HEK293 (cell line): Measurements from ENCODE around the gene RITA1.

ENCODE experiments used
- EGR2 ChIP-seq: fragments of 450-650 bp; formaldehyde crosslinking; IDR thresholded peaks from 2 replicates; pipeline ENCODE4 v1.5.1; 2016; ENCODE audit warnings: low read depth, missing biosample characterization, missing genetic modification characterization
- GFI1B ChIP-seq: fragments of 450-650 bp; formaldehyde crosslinking; IDR thresholded peaks from 2 replicates; pipeline ENCODE4 v1.5.1; 2016; ENCODE audit warnings: missing biosample characterization, missing genetic modification characterization
- HOXA7 ChIP-seq: sonication (generic); formaldehyde crosslinking; IDR thresholded peaks from 2 replicates; pipeline ENCODE4 v1.8.1; 2022; ENCODE audit warnings: missing genetic modification reagents, borderline replicate concordance
- SALL2 ChIP-seq: fragments of 450-650 bp; formaldehyde crosslinking; IDR thresholded peaks from 2 replicates; pipeline ENCODE4 v1.5.0; 2017; ENCODE audit warnings: missing biosample characterization, mild to moderate bottlenecking, missing genetic modification characterization, borderline replicate concordance
- SETDB1 ChIP-seq: IDR thresholded peaks from one replicate; pipeline ENCODE4 v1.6.1; 2017; ENCODE audit warnings: mild to moderate bottlenecking, low read length, moderate library complexity, mixed read lengths; ENCODE audit not compliant: insufficient read length
- SP3 ChIP-seq: fragments of 450-650 bp; formaldehyde crosslinking; IDR thresholded peaks from 2 replicates; pipeline ENCODE4 v1.5.1; 2016; ENCODE audit warnings: missing biosample characterization, missing genetic modification characterization
- TCF7L2 ChIP-seq: IDR thresholded peaks from 2 replicates; pipeline ENCODE4 v1.6.1; 2011; ENCODE audit warnings: low read depth, mild to moderate bottlenecking, inconsistent platforms, low read length, moderate library complexity, borderline replicate concordance
- TRIM28 ChIP-seq: IDR thresholded peaks from 2 replicates; pipeline ENCODE4 v1.6.1; 2011; ENCODE audit warnings: low read length, control low read depth, borderline replicate concordance
- ZBTB10 ChIP-seq: fragments of 450-650 bp; formaldehyde crosslinking; IDR thresholded peaks from 2 replicates; pipeline ENCODE4 v1.5.1; 2016; ENCODE audit warnings: missing biosample characterization, missing genetic modification characterization
- ZBTB48 ChIP-seq: fragments of 450-650 bp; formaldehyde crosslinking; IDR thresholded peaks from 2 replicates; pipeline ENCODE4 v1.5.1; 2016; ENCODE audit warnings: missing biosample characterization, missing genetic modification characterization
- ZBTB6 ChIP-seq: fragments of 450-650 bp; formaldehyde crosslinking; IDR thresholded peaks from 2 replicates; pipeline ENCODE4 v1.5.1; 2017; ENCODE audit warnings: missing biosample characterization, missing genetic modification characterization
- ZBTB8A ChIP-seq: fragments of 450-650 bp; formaldehyde crosslinking; IDR thresholded peaks from 2 replicates; pipeline ENCODE4 v1.5.1; 2016; ENCODE audit warnings: missing biosample characterization, missing genetic modification characterization
- ZNF148 ChIP-seq: fragments of 450-650 bp; formaldehyde crosslinking; IDR thresholded peaks from 2 replicates; pipeline ENCODE4 v1.5.0; 2017; ENCODE audit warnings: missing biosample characterization, missing genetic modification characterization, borderline replicate concordance
- ZNF211 ChIP-seq: fragments of 450-650 bp; formaldehyde crosslinking; IDR thresholded peaks from 2 replicates; pipeline ENCODE4 v1.5.1; 2016; ENCODE audit warnings: low read depth, missing biosample characterization, missing genetic modification characterization
- ZNF214 ChIP-seq: fragments of 450-650 bp; formaldehyde crosslinking; IDR thresholded peaks from 2 replicates; pipeline ENCODE4 v1.5.1; 2017; ENCODE audit warnings: missing biosample characterization, mild to moderate bottlenecking, missing genetic modification characterization, borderline replicate concordance
- ZNF223 ChIP-seq: fragments of 450-650 bp; formaldehyde crosslinking; IDR thresholded peaks from 2 replicates; pipeline ENCODE4 v1.5.1; 2016; ENCODE audit warnings: missing biosample characterization, missing genetic modification characterization
- ZNF23 ChIP-seq: fragments of 450-650 bp; formaldehyde crosslinking; IDR thresholded peaks from 2 replicates; pipeline ENCODE4 v1.5.1; 2016; ENCODE audit warnings: missing biosample characterization, missing genetic modification characterization, borderline replicate concordance
- ZNF501 ChIP-seq: fragments of 450-650 bp; formaldehyde crosslinking; IDR thresholded peaks from 2 replicates; pipeline ENCODE4 v1.5.1; 2016; ENCODE audit warnings: missing biosample characterization, missing genetic modification characterization
- ZNF514 ChIP-seq: fragments of 450-650 bp; formaldehyde crosslinking; IDR thresholded peaks from 2 replicates; pipeline ENCODE4 v1.5.1; 2016; ENCODE audit warnings: missing biosample characterization, missing genetic modification characterization
- ZNF518A ChIP-seq: fragments of 450-650 bp; formaldehyde crosslinking; conservative IDR thresholded peaks from 2 replicates; pipeline ENCODE4 v1.5.1; 2016; ENCODE audit warnings: low read depth, missing biosample characterization, missing genetic modification characterization
- ZNF558 ChIP-seq: fragments of 450-650 bp; formaldehyde crosslinking; IDR thresholded peaks from 2 replicates; pipeline ENCODE4 v1.5.1; 2016; ENCODE audit warnings: missing biosample characterization, missing genetic modification characterization
- ZNF600 ChIP-seq: fragments of 450-650 bp; formaldehyde crosslinking; IDR thresholded peaks from 2 replicates; pipeline ENCODE4 v1.5.1; 2016; ENCODE audit warnings: missing biosample characterization, missing genetic modification characterization
- ZNF610 ChIP-seq: fragments of 450-650 bp; formaldehyde crosslinking; IDR thresholded peaks from 2 replicates; pipeline ENCODE4 v1.5.1; 2016; ENCODE audit warnings: missing biosample characterization, missing genetic modification characterization, borderline replicate concordance
- ZNF624 ChIP-seq: fragments of 450-650 bp; formaldehyde crosslinking; IDR thresholded peaks from 2 replicates; pipeline ENCODE4 v1.5.1; 2017; ENCODE audit warnings: missing biosample characterization, missing genetic modification characterization
- ZNF639 ChIP-seq: fragments of 450-650 bp; formaldehyde crosslinking; IDR thresholded peaks from 2 replicates; pipeline ENCODE4 v1.5.1; 2016; ENCODE audit warnings: missing biosample characterization, missing genetic modification characterization
- ZNF785 ChIP-seq: fragments of 450-650 bp; formaldehyde crosslinking; IDR thresholded peaks from 2 replicates; pipeline ENCODE4 v1.5.1; 2016; ENCODE audit warnings: missing biosample characterization, missing genetic modification characterization
- ZNF837 ChIP-seq: fragments of 450-650 bp; formaldehyde crosslinking; IDR thresholded peaks from 2 replicates; pipeline ENCODE4 v1.5.1; 2016; ENCODE audit warnings: missing biosample characterization, missing genetic modification characterization
- ZXDB ChIP-seq: fragments of 450-650 bp; formaldehyde crosslinking; IDR thresholded peaks from 2 replicates; pipeline ENCODE4 v1.5.1; 2016; ENCODE audit warnings: missing biosample characterization, missing genetic modification characterization

The RITA1 gene

GRCh38 chr12:113232840-113233585 lies 47.5 kb downstream of the RITA1 start (continued):
- TF ChIP-seq ZBTB6 (no peak), ZNF639 (peak; percentile 74; the same call in 1 of the 2 replicates), ZNF785 (tag by site-specific recombination) (no peak), ZNF501 (tag by site-specific recombination) (peak; percentile 85), ZNF558 (tag by site-specific recombination) (no peak), ZNF624 (tag by site-specific recombination) (no peak), TRIM28 (no peak), GFI1B (tag by site-specific recombination) (no peak), ZNF518A (no peak), ZNF148 (tag by site-specific recombination) (no peak), ZNF610 (no peak), HOXA7 (no peak), ZBTB10 (tag by site-specific recombination) (no peak), ZNF214 (tag by site-specific recombination) (no peak), ZNF211 (tag by site-specific recombination) (no peak), SP3 (tag by site-specific recombination) (no peak), ZBTB48 (tag by site-specific recombination) (no peak), EGR2 (tag by site-specific recombination) (0 out of 2 replicates have a peak, but pooled peaks have one; percentile 10), ZNF514 (no peak), ZNF23 (no peak), SETDB1 (no peak), ZNF600 (tag by site-specific recombination) (peak; percentile 96), ZXDB (tag by site-specific recombination) (no peak), ZNF223 (tag by site-specific recombination) (peak; percentile 97), SALL2 (tag by site-specific recombination) (no peak), ZBTB8A (peak; percentile 67), TCF7L2 (no peak), ZNF837 (tag by site-specific recombination) (no peak)
